CD4-positive, alpha-beta T cell treated with Interleukin-2 at 100 ng/mL for 4 hours (primary cell): ENCODE measurements around the gene LXN.
"Not testable (repeated sequence)": the region's sequence is repeated elsewhere in the genome, so short reads cannot be mapped to it uniquely, and the experiment has no call there.

ENCODE experiments used
- DNase-seq: peaks from one replicate; pipeline ENCODE4 v3.0.0-alpha.2; 2020; ENCODE audit warnings: low spot score

Gene LXN

GRCh38 chr3:158672215-158673176 is at the start of gene LXN:
LXN (minus strand) TSS chr3:158672648; CDS start chr3:158672478, 170 bp downstream.
- DNase-seq = peak; percentile 79

- no peak for DNase-seq
These were observed 49.7 kb upstream of the LXN start for GRCh38 chr3:158722108-158722507.

GRCh38 chr3:158718490-158719170 is 46.2 kb upstream of the LXN start:
- no peak for DNase-seq

- no peak for DNase-seq
These were observed 45.1 kb upstream of the LXN start for GRCh38 chr3:158717576-158717975.

- DNase-seq = no peak
These were observed 40.6 kb upstream of the LXN start for GRCh38 chr3:158713094-158713499.

GRCh38 chr3:158712443-158712842 is 40.0 kb upstream of the LXN start:
- DNase-seq = no peak

GRCh38 chr3:158711886-158712285 is 39.4 kb upstream of the LXN start:
- DNase-seq = no peak

- DNase-seq = no peak
These were observed 38.2 kb upstream of the LXN start for GRCh38 chr3:158710601-158711000.

GRCh38 chr3:158709666-158710083 is 37.2 kb upstream of the LXN start:
- DNase-seq = no peak

GRCh38 chr3:158703566-158703965 is 31.1 kb upstream of the LXN start:
- DNase-seq = no peak

GRCh38 chr3:158702815-158703481 is 30.5 kb upstream of the LXN start:
- DNase-seq = no peak

GRCh38 chr3:158701420-158702065 is 29.1 kb upstream of the LXN start:
- no peak for DNase-seq

GRCh38 chr3:158700559-158700958 is 28.1 kb upstream of the LXN start:
- DNase-seq = no peak

GRCh38 chr3:158696618-158697017 is 24.2 kb upstream of the LXN start:
- no peak for DNase-seq

GRCh38 chr3:158693866-158694456 is 21.5 kb upstream of the LXN start:
- not testable (repeated sequence) for DNase-seq

- no peak for DNase-seq
These were observed 12.7 kb upstream of the LXN start for GRCh38 chr3:158685159-158685558.

GRCh38 chr3:158683230-158683962 is 10.9 kb upstream of the LXN start:
- no peak for DNase-seq

- DNase-seq = no peak
These were observed 8.4 kb upstream of the LXN start for GRCh38 chr3:158680861-158681260.

GRCh38 chr3:158679547-158680000 is 7.1 kb upstream of the LXN start:
- DNase-seq = no peak

GRCh38 chr3:158678687-158679086 is 6.2 kb upstream of the LXN start:
- no peak for DNase-seq

- DNase-seq = no peak
These were observed 630 bp downstream of the LXN start for GRCh38 chr3:158671821-158672214.
